GM18858 (cell line): Measurements from ENCODE around the gene ZNF385B.
"Not testable (repeated sequence)": the region's sequence is repeated elsewhere in the genome, so short reads cannot be mapped to it uniquely, and the experiment has no call there.

Experiments used
- ATAC-seq: cut with Tn5 transposase; IDR thresholded peaks from one replicate; pipeline ENCODE4 v1.9.1; 2021; ENCODE audit not compliant: unreplicated experiment

ZNF385B gene

DNA sequence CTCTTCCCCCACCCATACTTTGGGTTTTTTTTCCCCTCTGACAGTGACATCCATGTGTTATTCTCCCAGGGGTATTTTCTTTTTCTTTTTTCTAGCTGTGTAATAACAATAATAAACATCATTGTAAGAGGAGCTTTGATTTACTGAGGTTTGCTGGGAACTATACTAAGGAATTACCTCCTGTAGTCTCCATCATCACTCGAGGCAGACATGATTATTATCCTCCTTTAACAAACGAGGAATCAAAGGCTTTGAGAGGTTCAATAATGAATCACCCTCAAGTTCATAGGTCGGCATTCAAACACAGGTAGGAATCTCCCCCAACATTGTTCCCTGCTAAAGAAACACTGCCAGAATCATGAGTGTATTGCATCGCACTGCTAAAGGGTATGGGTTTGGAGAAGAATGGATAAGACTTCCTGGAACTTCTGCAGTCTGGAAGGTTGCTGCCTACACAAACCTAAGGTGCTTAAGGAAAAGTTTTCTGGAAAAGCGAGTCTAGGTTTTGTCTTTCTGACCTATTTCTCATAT is 336.5 kb downstream of the ZNF385B start:
- no peak for ATAC-seq

- ATAC-seq, result no peak
These were observed 339.5 kb downstream of the ZNF385B start for GRCh38 chr2:179521944-179522343.

GRCh38 chr2:179518830-179519229 is 342.6 kb downstream of the ZNF385B start:
- no peak for ATAC-seq

- ATAC-seq, result no peak
These were observed 348.2 kb downstream of the ZNF385B start for GRCh38 chr2:179513181-179513580.

DNA sequence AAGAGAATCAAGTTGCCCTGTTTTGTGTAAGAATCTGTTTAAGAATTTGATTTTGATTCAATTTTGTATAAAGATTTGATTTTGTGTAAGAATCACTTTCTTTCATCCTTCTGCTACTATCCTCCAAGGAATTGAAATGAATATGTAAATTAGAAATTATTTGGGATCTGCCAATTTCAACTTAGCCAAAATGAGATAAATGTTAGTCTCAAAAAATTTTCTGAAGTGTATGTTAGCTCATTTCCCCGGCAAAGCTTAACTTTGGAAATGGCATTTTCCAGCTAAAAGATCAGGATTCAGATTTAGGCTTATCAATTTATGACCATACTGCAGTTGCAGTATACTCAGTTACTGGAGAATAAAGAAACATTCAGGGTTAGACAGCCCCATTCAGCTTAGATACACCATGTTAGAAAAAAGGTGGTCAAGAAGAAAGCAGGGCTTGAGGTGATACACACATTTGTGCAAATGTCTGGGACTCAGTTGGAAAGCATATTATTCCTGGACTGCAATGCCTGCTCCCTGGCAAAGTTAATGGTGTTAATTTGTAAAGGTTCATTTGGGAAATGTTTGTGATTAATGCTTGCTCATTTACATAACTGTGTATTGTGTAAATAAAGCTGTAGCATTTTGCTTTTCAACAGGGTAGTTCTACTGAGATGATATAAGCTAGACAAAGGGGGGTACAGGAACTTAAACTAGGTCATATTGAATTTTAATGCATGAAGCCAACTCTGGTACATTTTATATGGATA is 349.0 kb downstream of the ZNF385B start:
- ATAC-seq, result no peak

DNA sequence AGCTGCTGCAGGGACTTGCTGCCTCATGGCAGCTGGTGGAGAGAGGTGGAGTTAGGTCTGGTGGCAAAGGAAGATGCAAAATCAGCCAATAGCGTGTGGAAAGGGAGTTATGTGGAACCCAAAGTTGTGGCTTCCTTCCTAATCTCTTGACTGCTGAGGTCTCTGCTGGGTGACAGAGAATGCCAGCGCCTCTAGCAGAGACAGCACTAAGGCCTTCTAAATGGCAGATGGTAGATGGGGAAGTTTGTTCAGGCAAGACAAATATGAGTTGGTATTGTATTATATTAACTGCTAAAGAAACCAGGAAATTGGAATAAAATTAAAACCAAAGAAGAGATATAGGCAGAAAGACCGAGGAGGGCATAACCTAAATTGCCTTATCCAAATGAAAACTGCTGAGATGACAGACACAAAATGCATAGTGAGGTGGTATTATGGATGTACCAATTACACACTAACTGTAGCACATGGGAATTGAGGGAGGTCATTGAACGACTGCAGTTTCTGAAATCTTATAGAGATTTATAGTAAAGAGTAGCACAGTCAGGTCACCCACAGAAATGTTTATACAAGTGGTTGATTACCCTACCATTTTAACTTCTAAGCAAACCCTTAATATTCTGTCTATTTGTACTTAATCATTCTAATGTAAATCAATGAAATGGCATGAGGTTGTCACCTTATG is 350.2 kb downstream of the ZNF385B start:
- ATAC-seq, result no peak

DNA sequence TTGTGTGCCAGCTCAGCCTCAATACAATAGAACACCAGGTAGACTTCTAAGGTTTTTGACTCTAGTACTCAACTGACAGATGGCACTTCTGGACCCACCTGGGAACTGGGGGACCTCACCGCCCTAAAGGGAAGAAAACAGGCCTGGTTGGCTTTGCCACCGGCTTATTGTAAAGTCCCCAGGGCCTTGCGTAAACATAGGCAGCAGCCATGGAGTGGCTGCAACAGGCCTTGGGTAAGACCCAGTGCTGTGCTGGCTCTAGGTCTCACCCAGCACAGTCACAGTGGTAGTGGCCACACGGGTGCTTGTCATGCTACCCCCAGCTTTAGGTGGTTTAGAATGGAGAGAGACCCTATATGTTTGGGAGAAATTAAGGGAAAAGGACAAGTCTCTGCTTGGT is 366.1 kb downstream of the ZNF385B start:
- ATAC-seq, result no peak

DNA sequence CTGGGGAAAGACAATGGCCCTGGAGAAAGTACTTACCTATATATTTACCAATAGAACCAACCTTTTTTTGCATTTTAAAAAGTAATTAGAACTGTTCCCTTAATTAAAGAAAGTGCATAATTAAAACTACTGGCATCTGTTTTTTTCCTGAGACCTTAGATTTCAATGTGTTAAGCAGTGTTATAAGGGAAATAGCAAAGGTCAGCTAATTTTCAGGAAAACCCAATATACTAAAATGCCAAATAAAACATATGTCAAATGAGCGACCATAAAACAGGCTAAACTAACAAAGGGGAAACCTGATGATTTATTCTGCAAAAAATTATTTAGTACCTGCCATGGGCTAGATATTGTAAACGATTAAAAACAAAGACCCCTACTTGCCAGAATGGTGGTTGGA is 372.8 kb downstream of the ZNF385B start:
- ATAC-seq, result no peak

DNA sequence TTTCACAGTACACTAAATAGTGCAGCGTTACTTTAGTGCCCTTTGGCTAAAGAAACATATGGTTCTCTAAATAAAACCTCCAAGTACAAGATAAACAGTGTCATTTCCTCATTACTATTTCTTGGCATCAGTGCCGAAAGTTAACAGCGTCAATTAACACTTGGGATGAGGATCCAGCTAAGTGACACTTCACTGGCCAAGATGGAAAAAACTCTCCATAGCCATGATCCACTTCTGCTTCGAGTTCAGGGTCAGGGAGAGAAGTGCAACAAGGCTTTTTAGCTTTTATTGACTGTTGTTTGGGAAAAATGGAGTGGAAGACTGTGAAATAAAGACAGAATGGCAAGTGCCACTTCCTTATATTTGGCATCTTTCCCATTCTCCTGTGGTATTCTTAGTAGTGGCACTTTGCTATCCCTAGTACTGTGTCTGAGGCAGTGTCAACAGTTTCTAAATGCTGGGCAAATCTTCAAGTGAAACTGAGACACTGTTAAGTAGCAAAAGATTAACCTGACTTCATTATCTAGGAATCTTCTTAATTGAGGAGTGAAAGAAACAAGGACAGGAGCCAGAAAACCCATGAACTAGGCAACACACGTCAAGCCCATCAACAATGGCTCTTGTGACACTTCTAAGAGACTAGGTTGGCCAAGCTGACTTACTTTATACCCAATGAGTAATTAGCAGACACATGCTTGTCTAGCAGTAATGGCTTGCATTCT is 374.2 kb downstream of the ZNF385B start:
- ATAC-seq, result no peak

DNA sequence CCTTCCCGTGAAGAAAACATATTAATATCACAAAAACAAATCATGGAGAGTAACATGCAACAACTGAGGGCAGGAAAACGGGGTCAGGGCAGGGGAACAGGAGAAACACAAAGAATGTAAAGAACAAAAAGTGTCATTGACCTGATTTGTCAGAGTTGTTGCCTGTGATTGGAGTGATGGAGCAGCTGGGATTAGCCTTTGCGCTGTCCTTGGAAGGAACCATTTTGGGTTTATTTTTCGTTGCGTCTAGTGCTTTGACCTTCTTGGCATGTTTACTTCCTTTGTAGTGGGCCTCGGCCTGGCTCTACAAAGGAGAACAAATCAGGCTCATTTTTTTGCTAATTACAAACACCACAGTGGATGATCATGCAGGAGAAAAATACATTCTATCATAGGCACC is 378.3 kb downstream of the ZNF385B start:
- no peak for ATAC-seq

DNA sequence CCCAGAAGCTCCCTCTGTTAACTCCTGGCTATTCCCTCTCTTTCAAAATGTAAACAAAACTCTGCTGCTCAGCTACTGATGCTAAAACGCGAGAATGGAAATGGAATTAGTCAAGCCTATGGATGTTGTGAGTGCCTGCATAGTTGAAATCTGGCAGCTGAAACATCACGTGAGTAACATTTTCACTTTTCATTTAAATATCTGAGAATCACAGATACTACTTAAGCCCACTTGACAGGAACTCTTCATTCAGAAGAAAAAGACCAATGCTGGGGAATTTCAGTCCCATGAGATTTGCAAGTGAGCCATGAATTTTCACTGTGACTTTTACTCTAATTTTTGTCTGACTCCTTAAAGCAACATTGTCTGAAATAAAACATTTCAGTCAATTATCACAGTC is 381.5 kb downstream of the ZNF385B start:
- no peak for ATAC-seq

- no peak for ATAC-seq
These were observed 382.6 kb downstream of the ZNF385B start for GRCh38 chr2:179478771-179479170.

DNA sequence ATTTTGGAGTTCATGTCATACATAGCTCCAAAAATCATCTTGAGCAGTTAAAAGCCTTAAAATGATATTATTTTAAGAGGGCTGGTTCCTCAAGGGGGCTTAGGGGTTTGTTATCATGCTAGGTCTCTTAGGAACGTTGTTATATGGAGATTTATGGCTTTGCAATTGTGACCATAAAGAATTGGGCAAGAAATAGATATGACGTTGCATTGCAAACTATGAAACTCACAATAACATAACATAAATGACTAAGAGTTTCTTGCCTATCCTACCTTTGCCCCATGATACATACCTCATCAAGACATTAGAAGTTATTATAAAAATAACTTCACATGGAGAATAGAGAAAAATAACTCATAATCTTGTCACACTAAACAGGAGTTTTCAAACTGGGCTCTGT is 390.4 kb downstream of the ZNF385B start:
- ATAC-seq, result no peak

GRCh38 chr2:179470089-179470488 is 391.3 kb downstream of the ZNF385B start:
- ATAC-seq, result no peak

- ATAC-seq, result no peak
These were observed 393.5 kb downstream of the ZNF385B start for GRCh38 chr2:179467960-179468359.

- ATAC-seq, result no peak
These were observed 394.3 kb downstream of the ZNF385B start for GRCh38 chr2:179467111-179467510.

GRCh38 chr2:179461420-179461819 is 400.0 kb downstream of the ZNF385B start:
- no peak for ATAC-seq

- ATAC-seq, result no peak
These were observed 401.1 kb downstream of the ZNF385B start for GRCh38 chr2:179460181-179460929.

- ATAC-seq, result not testable (repeated sequence)
These were observed 403.3 kb downstream of the ZNF385B start for GRCh38 chr2:179458113-179458512.

DNA sequence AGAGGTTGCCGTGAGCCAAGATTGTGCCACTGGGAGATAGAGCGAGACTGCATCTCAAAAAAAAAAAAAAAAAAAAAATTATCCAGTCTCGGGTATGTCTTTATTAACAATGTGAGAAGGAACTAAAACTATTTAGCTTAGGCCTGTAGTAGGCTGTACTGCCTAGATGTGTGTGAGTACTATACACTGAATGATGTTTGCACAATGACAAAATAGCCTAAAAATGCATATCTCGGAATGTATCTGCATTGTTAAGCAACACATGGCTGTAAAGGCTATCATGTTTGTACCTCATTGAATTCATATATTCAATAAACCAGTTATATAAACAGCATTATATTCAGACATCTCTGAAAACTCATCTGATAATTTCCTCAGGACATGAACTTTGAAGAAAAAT is 405.6 kb downstream of the ZNF385B start:
- ATAC-seq, result no peak

DNA sequence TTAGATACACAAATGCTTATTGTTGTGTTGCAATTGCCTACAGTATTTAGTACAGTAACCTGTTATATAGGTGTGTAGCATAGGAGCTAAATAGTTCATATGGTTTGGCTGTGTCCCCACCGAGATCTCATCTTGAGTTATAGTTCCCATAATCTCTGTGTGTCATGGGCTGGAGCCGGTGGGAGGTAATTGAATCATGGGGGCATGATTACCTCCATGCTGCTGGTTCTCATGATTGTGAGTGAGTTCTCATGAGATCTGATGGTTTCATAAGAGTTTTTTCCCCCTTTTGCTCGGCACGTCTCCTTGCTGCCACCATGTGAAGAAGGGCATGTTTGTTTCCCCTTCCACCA is 406.3 kb downstream of the ZNF385B start:
- ATAC-seq, result no peak
